Measurements from ENCODE around the gene CAMSAP1. TPM values are rescaled to one million over a fixed set of nuclear protein-coding genes. Genes with fewer than 3 reads are reported as not detected.

CAMSAP1 gene
- total and polyA plus RNA-seq, 2 experiments from 2014 or later, result 2.8 to 12.4 TPM

DNA sequence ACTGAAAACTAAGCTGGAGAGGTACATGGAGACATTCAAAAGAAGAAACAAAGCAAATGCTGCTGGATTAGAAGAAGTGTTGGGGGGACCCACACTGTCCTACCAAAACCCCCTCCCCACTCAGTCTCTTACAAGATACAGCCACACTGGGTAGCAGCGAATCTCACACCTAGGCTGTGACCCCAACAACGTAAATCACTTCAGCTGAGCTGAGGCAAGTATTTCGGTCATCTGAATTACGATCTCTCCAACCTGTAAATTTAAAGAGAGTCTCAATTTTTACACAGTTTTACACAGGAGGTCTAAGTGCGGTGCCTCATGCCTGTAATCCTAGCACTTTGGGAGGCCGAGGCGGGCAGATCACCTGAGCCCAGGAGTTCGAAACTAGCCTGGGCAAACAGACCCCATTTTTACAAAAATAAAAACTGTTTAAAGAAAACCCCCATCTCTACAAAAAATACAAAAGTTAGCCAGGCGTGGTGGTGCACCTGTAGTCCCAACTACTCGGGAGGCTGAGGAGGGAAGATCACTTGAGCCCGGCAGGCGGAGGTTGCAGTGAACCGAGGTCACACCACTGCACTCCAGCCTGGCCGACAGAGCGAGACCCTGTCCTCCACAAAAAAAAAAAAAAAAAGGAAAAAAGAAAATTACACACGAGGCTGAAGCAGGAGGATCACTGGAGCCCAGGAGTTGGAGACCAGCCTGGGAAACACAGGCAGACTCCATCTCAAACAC is 3.4 kb downstream of the CAMSAP1 start:
- H4K20me1 ChIP-seq (ENCODE audit: insufficient read depth), result peaks cover 19% of the 10 kb centered on the region; the same call in 1 of the 2 replicates
- in situ Hi-C loops (cut with MboI), result no loop called here

DNA sequence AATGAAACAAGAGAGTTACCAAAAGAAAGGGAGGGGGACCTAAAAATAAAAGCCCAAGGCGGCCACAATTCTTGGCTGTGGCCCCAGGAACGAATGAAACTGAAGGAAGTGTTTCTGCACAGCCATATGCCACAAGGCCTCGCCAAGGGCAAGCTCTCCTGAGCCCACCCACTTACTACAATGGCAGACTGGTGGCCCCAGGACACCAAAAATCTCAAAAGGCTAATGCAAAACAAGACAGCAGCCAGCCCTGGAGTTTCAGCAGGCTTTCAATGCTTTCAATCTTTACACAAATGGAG is 4.0 kb downstream of the CAMSAP1 start:
- H3K9me2 ChIP-seq (ENCODE audit: insufficient read depth), result no peaks in the 10 kb centered on the region
- H3K27me3 ChIP-seq (replicated peaks; ENCODE audit: insufficient read depth), result no peaks in the 10 kb centered on the region
- H3K9me3 ChIP-seq (ENCODE audit: low read depth), result no peaks in the 10 kb centered on the region
- H3F3A ChIP-seq (ENCODE audit: insufficient read depth), result peaks cover 22% of the 10 kb centered on the region
- 90 to 92% methylated on average over 3 of the region's 3 CpGs for WGBS, 2 experiments (ENCODE audit: low coverage in 1 of 2, low lambda C conversion rate in 2 of 2, missing lambda C conversion rate in 2 of 2)
- no peak overlapping the region for H3K4me2 ChIP-seq (ENCODE audit: unreplicated experiment)
- no peak overlapping the region for H3K9ac ChIP-seq
- DNase-seq, result no peak
- no peak overlapping the region for H3K27ac ChIP-seq
- TF ChIP-seq EZH2phosphoT487 (IDR thresholded peaks at IDR 0.05; ENCODE audit: insufficient read depth, low read depth), result no peak
- no peak for TF ChIP-seq EZH2 (IDR thresholded peaks at IDR 0.05; ENCODE audit: insufficient read depth, poor library complexity, severe bottlenecking)
- no peaks in the 10 kb centered on the region for H3K36me3 ChIP-seq (ENCODE audit: low read depth)
- H4K20me1 ChIP-seq (ENCODE audit: insufficient read depth), result peaks cover 21% of the 10 kb centered on the region; the same call in 1 of the 2 replicates
- H2AFZ ChIP-seq, result no peak overlapping the region
- H3K79me2 ChIP-seq (ENCODE audit: insufficient read depth), result peaks cover 75% of the 10 kb centered on the region
- in situ Hi-C loops (cut with MboI), result no loop called here
- H3K4me1 ChIP-seq (ENCODE audit: insufficient read depth), result peaks cover 17% of the 10 kb centered on the region
- H3K4me3 ChIP-seq, result no peak overlapping the region

More for the DNA sequence above, 3.4 kb downstream of the CAMSAP1 start:
- Histone ChIP-seq H3K4me1 (ENCODE audit: insufficient read depth) (peaks cover 23% of the 10 kb centered on the region), H3K36me3 (ENCODE audit: low read depth) (no peaks in the 10 kb centered on the region), H3K4me3 (no peak overlapping the region), H2AFZ (no peak overlapping the region), H3F3A (ENCODE audit: insufficient read depth) (peaks cover 18% of the 10 kb centered on the region), H3K27me3 (replicated peaks; ENCODE audit: insufficient read depth) (no peaks in the 10 kb centered on the region), H3K27ac (no peak overlapping the region), H3K4me2 (ENCODE audit: unreplicated experiment) (no peak overlapping the region), H3K9ac (no peak overlapping the region), H3K79me2 (ENCODE audit: insufficient read depth) (peaks cover 79% of the 10 kb centered on the region), H3K9me3 (ENCODE audit: low read depth) (no peaks in the 10 kb centered on the region), H3K9me2 (ENCODE audit: insufficient read depth) (no peaks in the 10 kb centered on the region)
- DNase-seq, result no peak
- 96 to 97% methylated on average over 16 of the region's 16 CpGs for WGBS, 2 experiments (ENCODE audit: low coverage in 1 of 2, low lambda C conversion rate in 2 of 2, missing lambda C conversion rate in 2 of 2)
- TF ChIP-seq EZH2 (IDR thresholded peaks at IDR 0.05; ENCODE audit: insufficient read depth, poor library complexity, severe bottlenecking) (no peak), EZH2phosphoT487 (IDR thresholded peaks at IDR 0.05; ENCODE audit: insufficient read depth, low read depth) (no peak)

GRCh38 chr9:135902655-135903357 is 4.5 kb downstream of the CAMSAP1 start:
- in situ Hi-C loops (cut with MboI), result no loop called here
- no peak for TF ChIP-seq EZH2phosphoT487 (IDR thresholded peaks at IDR 0.05; ENCODE audit: insufficient read depth, low read depth)
- no peak for TF ChIP-seq EZH2 (IDR thresholded peaks at IDR 0.05; ENCODE audit: insufficient read depth, poor library complexity, severe bottlenecking)
- Histone ChIP-seq H2AFZ (no peak overlapping the region), H3K27me3 (replicated peaks; ENCODE audit: insufficient read depth) (no peaks in the 10 kb centered on the region), H3K27ac (no peak overlapping the region), H3K79me2 (ENCODE audit: insufficient read depth) (peaks cover 74% of the 10 kb centered on the region), H3K9me3 (ENCODE audit: low read depth) (no peaks in the 10 kb centered on the region), H3K36me3 (ENCODE audit: low read depth) (no peaks in the 10 kb centered on the region), H3K9me2 (ENCODE audit: insufficient read depth) (no peaks in the 10 kb centered on the region), H3K4me3 (no peak overlapping the region), H3K4me2 (ENCODE audit: unreplicated experiment) (no peak overlapping the region), H3K4me1 (ENCODE audit: insufficient read depth) (peaks cover 15% of the 10 kb centered on the region), H3F3A (ENCODE audit: insufficient read depth) (peaks cover 25% of the 10 kb centered on the region), H4K20me1 (ENCODE audit: insufficient read depth) (peaks cover 21% of the 10 kb centered on the region; the same call in 1 of the 2 replicates), H3K9ac (no peak overlapping the region)
- WGBS, 2 experiments (ENCODE audit: low coverage in 1 of 2, low lambda C conversion rate in 2 of 2, missing lambda C conversion rate in 2 of 2), result 96 to 97% methylated on average over 12 of the region's 12 CpGs
- DNase-seq, result no peak

DNA sequence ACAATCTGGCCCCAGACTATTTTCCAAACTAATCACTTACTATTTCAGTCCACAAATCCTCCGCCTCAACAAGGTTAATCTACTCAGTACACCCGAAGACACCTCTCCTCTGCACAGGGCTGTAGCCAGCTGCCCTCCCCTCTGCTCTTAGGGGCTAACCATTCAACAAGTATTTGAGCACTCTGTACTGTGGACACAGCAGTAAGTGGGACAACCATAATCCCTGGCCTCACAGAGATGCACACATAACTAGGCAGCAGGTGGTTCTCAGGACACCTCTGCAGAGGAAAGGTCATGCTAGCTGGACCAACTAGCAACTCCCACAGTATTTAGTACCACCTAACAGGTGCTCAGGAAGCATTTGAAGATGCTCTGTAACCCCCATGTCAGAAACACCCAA is 5.5 kb downstream of the CAMSAP1 start:
- H4K20me1 ChIP-seq (ENCODE audit: insufficient read depth), result peaks cover 30% of the 10 kb centered on the region; the same call in 1 of the 2 replicates
- WGBS, 2 experiments (ENCODE audit: low coverage in 1 of 2, low lambda C conversion rate in 2 of 2, missing lambda C conversion rate in 2 of 2), result 91 to 98% methylated on average over 2 of the region's 2 CpGs
- in situ Hi-C loops (cut with MboI), result no loop called here

More for the DNA sequence above, 5.5 kb downstream of the CAMSAP1 start:
- H3K27me3 ChIP-seq (replicated peaks; ENCODE audit: insufficient read depth), result no peaks in the 10 kb centered on the region
- H3K79me2 ChIP-seq (ENCODE audit: insufficient read depth), result peaks cover 84% of the 10 kb centered on the region
- peaks cover 15% of the 10 kb centered on the region for H3K4me1 ChIP-seq (ENCODE audit: insufficient read depth)
- H3K4me3 ChIP-seq, result no peak overlapping the region
- no peak overlapping the region for H3K27ac ChIP-seq
- H2AFZ ChIP-seq, result no peak overlapping the region
- DNase-seq, result no peak
- no peak overlapping the region for H3K9ac ChIP-seq
- no peaks in the 10 kb centered on the region for H3K9me2 ChIP-seq (ENCODE audit: insufficient read depth)
- H3K4me2 ChIP-seq (ENCODE audit: unreplicated experiment), result no peak overlapping the region
- H3F3A ChIP-seq (ENCODE audit: insufficient read depth), result peaks cover 31% of the 10 kb centered on the region
- no peaks in the 10 kb centered on the region for H3K36me3 ChIP-seq (ENCODE audit: low read depth)
- no peaks in the 10 kb centered on the region for H3K9me3 ChIP-seq (ENCODE audit: low read depth)
- TF ChIP-seq EZH2phosphoT487 (IDR thresholded peaks at IDR 0.05; ENCODE audit: insufficient read depth, low read depth) (no peak), EZH2 (IDR thresholded peaks at IDR 0.05; ENCODE audit: insufficient read depth, poor library complexity, severe bottlenecking) (no peak)

All from GM23248 (cell line).